ENCODE measurements around the gene NOX3. TPM values are rescaled to one million over a fixed set of nuclear protein-coding genes. Genes with fewer than 3 reads are reported as not detected.

Gene NOX3
- total and polyA plus RNA-seq, 9 of the 15 experiments (the other 6 are each of a cell fraction or from before 2014, with no cell fraction given) = not detected

DNA sequence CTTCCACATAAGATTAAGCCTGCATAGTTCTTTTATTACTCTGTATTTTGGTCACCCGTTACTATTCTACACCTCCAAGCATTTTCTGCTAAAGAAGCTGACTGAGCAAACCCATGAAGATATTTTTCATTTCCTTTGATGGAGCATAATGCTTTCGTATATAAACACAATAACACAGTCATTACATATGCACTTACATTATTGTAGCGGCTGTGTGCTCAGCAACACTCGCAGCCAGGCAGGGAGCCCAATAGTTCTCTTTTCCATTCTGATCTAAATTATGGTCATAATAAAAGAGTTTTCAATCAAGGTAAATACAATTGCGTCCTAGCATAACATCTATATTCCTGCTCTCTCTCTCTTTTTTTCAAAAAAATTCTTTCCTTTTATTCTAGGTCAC lies 71.7 kb downstream of the NOX3 start (continued):
- TF ChIP-seq, protein P1, sequence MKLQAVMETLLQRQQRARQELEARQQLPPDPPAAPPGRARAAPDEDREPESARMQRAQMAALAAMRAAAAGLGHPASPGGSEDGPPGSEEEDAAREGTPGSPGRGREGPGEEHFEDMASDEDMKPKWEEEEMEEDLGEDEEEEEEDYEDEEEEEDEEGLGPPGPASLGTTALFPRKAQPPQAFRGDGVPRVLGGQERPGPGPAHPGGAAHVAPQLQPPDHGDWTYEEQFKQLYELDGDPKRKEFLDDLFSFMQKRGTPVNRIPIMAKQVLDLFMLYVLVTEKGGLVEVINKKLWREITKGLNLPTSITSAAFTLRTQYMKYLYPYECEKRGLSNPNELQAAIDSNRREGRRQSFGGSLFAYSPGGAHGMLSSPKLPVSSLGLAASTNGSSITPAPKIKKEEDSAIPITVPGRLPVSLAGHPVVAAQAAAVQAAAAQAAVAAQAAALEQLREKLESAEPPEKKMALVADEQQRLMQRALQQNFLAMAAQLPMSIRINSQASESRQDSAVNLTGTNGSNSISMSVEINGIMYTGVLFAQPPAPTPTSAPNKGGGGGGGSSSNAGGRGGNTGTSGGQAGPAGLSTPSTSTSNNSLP (IDR thresholded peaks at IDR 0.05; ENCODE audit: borderline replicate concordance, low read depth, low read length) = no peak
- TF ChIP-seq ZNF707 (CRISPR knock-in tag; conservative IDR thresholded peaks at IDR 0.05) (no peak), RNF2 (IDR thresholded peaks at IDR 0.05) (no peak), HMG20B (CRISPR knock-in tag; IDR thresholded peaks at IDR 0.05) (no peak), GTF2A2 (tag; IDR thresholded peaks at IDR 0.05) (no peak), EZH2 (IDR thresholded peaks at IDR 0.05; ENCODE audit: borderline replicate concordance, low read depth, low read length) (no peak), MCM3 (IDR thresholded peaks at IDR 0.05) (no peak)

- no peaks in the 10 kb centered on the region for H4K20me1 ChIP-seq (replicated peaks; ENCODE audit: control insufficient read depth, insufficient read depth, low read length)
- no peaks in the 10 kb centered on the region for H3K79me2 ChIP-seq (ENCODE audit: control insufficient read depth, insufficient read depth, low read length)
- ChIA-PET POLR2A (no interaction called here), CTCF (ENCODE audit: low intra/inter-chr PET ratio) (no interaction called here)
- H3K9ac ChIP-seq (ENCODE audit: insufficient read depth in 1 of 2, low read depth in 2 of 2, low read length in 2 of 2) = no peak overlapping the region
- ATAC-seq = no peak
- no peak overlapping the region for H3K4me2 ChIP-seq (ENCODE audit: insufficient read depth, low read length)
- H3K36me3 ChIP-seq (ENCODE audit: control insufficient read depth, insufficient read depth, low read length) = no peaks in the 10 kb centered on the region
- no peak overlapping the region for H2AFZ ChIP-seq (ENCODE audit: low read depth, low read length)
- intact Hi-C loops (cut with micrococcal nuclease) (no loop called here), in situ Hi-C loops (cut with MboI) (no loop called here)
- H3K4me1 ChIP-seq (replicated peaks in 1 of 2; ENCODE audit: control insufficient read depth in 2 of 2, insufficient read depth in 2 of 2, low read length in 2 of 2) = no peaks in the 10 kb centered on the region
- H3K27me3 ChIP-seq (ENCODE audit: control insufficient read depth in 2 of 2, insufficient read depth in 2 of 2, low read length in 2 of 2) = no peaks in the 10 kb centered on the region
- no peak overlapping the region for H3K4me3 ChIP-seq
- no peak for FAIRE-seq
- TF ChIP-seq, protein P2, sequence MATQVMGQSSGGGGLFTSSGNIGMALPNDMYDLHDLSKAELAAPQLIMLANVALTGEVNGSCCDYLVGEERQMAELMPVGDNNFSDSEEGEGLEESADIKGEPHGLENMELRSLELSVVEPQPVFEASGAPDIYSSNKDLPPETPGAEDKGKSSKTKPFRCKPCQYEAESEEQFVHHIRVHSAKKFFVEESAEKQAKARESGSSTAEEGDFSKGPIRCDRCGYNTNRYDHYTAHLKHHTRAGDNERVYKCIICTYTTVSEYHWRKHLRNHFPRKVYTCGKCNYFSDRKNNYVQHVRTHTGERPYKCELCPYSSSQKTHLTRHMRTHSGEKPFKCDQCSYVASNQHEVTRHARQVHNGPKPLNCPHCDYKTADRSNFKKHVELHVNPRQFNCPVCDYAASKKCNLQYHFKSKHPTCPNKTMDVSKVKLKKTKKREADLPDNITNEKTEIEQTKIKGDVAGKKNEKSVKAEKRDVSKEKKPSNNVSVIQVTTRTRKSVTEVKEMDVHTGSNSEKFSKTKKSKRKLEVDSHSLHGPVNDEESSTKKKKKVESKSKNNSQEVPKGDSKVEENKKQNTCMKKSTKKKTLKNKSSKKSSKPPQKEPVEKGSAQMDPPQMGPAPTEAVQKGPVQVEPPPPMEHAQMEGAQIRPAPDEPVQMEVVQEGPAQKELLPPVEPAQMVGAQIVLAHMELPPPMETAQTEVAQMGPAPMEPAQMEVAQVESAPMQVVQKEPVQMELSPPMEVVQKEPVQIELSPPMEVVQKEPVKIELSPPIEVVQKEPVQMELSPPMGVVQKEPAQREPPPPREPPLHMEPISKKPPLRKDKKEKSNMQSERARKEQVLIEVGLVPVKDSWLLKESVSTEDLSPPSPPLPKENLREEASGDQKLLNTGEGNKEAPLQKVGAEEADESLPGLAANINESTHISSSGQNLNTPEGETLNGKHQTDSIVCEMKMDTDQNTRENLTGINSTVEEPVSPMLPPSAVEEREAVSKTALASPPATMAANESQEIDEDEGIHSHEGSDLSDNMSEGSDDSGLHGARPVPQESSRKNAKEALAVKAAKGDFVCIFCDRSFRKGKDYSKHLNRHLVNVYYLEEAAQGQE (IDR thresholded peaks at IDR 0.05; ENCODE audit: borderline replicate concordance) = no peak
- TF ChIP-seq, protein P2 (CRISPR knock-in tag; IDR thresholded peaks at IDR 0.05; ENCODE audit: low read depth) = no peak
- TF ChIP-seq HOXB6 (CRISPR knock-in tag; IDR thresholded peaks at IDR 0.05; ENCODE audit: borderline replicate concordance) = no peak
- no peak for TF ChIP-seq SAFB (IDR thresholded peaks at IDR 0.05; ENCODE audit: borderline replicate concordance, low read depth, low read length)
- no peak for TF ChIP-seq SNRNP70 (optimal IDR thresholded peaks at IDR 0.05; ENCODE audit: low read depth, low read length)
- TF ChIP-seq, protein P3, sequence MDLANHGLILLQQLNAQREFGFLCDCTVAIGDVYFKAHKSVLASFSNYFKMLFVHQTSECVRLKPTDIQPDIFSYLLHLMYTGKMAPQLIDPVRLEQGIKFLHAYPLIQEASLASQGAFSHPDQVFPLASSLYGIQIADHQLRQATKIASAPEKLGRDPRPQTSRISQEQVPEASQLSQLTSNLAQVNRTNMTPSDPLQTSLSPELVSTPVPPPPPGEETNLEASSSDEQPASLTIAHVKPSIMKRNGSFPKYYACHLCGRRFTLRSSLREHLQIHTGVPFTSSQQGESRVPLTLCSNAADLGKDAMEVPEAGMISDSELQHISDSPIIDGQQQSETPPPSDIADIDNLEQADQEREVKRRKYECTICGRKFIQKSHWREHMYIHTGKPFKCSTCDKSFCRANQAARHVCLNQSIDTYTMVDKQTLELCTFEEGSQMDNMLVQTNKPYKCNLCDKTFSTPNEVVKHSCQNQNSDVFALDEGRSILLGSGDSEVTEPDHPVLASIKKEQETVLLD (IDR thresholded peaks at IDR 0.05) = no peak
- H3K9me3 ChIP-seq (replicated peaks; ENCODE audit: control insufficient read depth, insufficient read depth, low read depth, low read length) = no peaks in the 10 kb centered on the region
- H3K9me1 ChIP-seq (ENCODE audit: control insufficient read depth, insufficient read depth, low read length) = no peaks in the 10 kb centered on the region
- WGBS (ENCODE audit: insufficient coverage, low coverage, missing lambda C conversion rate) = 2% methylated on average over 3 of the region's 3 CpGs
- no peak overlapping the region for H3K27ac ChIP-seq (ENCODE audit: extremely low read depth, low read depth, low read length)
- no peak for DNase-seq (ENCODE audit: extremely low read depth in 1 of 4, low spot score in 3 of 4)
- no TSS peak for BruUV-seq (replicated peaks)
Observed at GRCh38 chr6:155382338-155382685, 73.3 kb downstream of the NOX3 start.

All from K562 (cell line).